K562 (cell line): ENCODE measurements around the gene ABHD17C. TPM values are rescaled to one million over a fixed set of nuclear protein-coding genes. Genes with fewer than 3 reads are reported as not detected.

Source experiments
- ATAC-seq: fragments of 200-7000 bp; cut with Tn5 transposase; 3 replicates; pipeline ENCODE4 v1.9.1; 2020; ENCODE audit warnings: moderate library complexity
- BruUV-seq: library from RNA; stranded (reverse); fragments of 400-500 nt; replicated peaks from 2 replicates; lab custom pipeline; 2021; lab: Mats Ljungman, UMichigan
- CTCF ChIA-PET: fragments of 300-600 bp; formaldehyde crosslinking; extraction: SDS; loops from one replicate; lab custom pipeline; 2021; ENCODE audit warnings: low intra/inter-chr PET ratio; lab: Yijun Ruan, JAX
- POLR2A ChIA-PET: fragments of 300-600, 350-650 bp; sonication (Branson Sonifier 250); formaldehyde crosslinking; extraction: SDS; loops from one replicate; lab custom pipeline; 2021; ENCODE audit warnings: antibody characterized with exemption, inconsistent platforms; lab: Yijun Ruan, JAX
- DNase-seq, 4 experiments: peaks; one replicate each; pipeline versions ENCODE4 v3.0.0 to v3.0.0-alpha.2; 2011 to 2018; ENCODE audit warnings: low spot score in 3 of 4, mixed read lengths in 3 of 4; ENCODE audit errors: extremely low read depth in 1 of 4
- FAIRE-seq: peaks from 2 replicates; lab custom pipeline; 2011; peaks lifted over from hg19 to GRCh38; lab: Jason Lieb, UNC
- H2AFZ ChIP-seq: 2 replicates; pipeline ENCODE4 v1.6.0; 2011; ENCODE audit warnings: low read depth, low read length, control low read depth, inconsistent platforms
- H3K27ac ChIP-seq: fragments of 200-600 bp; 3 replicates; pipeline ENCODE4 v1.8.0; 2011; ENCODE audit warnings: low read depth, mild to moderate bottlenecking, control low read depth, inconsistent platforms, low read length, moderate library complexity, mixed read lengths; ENCODE audit errors: extremely low read depth
- H3K27me3 ChIP-seq, 2 experiments: fragments of 300-600 bp in 1 of 2; 2 replicates in 1 of 2; 3 replicates in 1 of 2; pipeline versions ENCODE4 v1.6.0 to v1.8.0; 2011; ENCODE audit warnings: inconsistent platforms in 2 of 2, low read length in 2 of 2, mild to moderate bottlenecking in 1 of 2, mixed read lengths in 1 of 2, moderate library complexity in 1 of 2; ENCODE audit not compliant: control insufficient read depth in 2 of 2, insufficient read depth in 2 of 2
- H3K36me3 ChIP-seq: fragments of 300-600 bp; 3 replicates; pipeline ENCODE4 v1.8.0; 2011; ENCODE audit warnings: mild to moderate bottlenecking, low read length, inconsistent platforms; ENCODE audit not compliant: control insufficient read depth, insufficient read depth
- H3K4me1 ChIP-seq, 2 experiments: fragments of 200-600 bp in 1 of 2; replicated peaks in 1 of 2; 2 replicates in 1 of 2; 3 replicates in 1 of 2; pipeline versions ENCODE4 v1.5.1 to v1.8.0; 2011; ENCODE audit warnings: inconsistent platforms in 2 of 2, low read length in 2 of 2, mild to moderate bottlenecking in 1 of 2, mixed read lengths in 1 of 2, moderate library complexity in 1 of 2; ENCODE audit not compliant: control insufficient read depth in 2 of 2, insufficient read depth in 2 of 2
- H3K4me2 ChIP-seq: 2 replicates; pipeline ENCODE4 v1.6.1; 2011; ENCODE audit warnings: low read length, control low read depth, inconsistent platforms, mixed read lengths; ENCODE audit not compliant: insufficient read depth
- H3K4me3 ChIP-seq: fragments of 200-600 bp; sonication (generic), shearing (Covaris generic); 2 replicates; pipeline ENCODE4 v1.5.1; 2016; ENCODE audit warnings: control low read depth, inconsistent platforms
- H3K79me2 ChIP-seq: fragments of 200-600 bp; 3 replicates; pipeline ENCODE4 v1.8.0; 2011; ENCODE audit warnings: low read length, inconsistent platforms; ENCODE audit not compliant: control insufficient read depth, insufficient read depth
- H3K9ac ChIP-seq, 2 experiments: 2 replicates each; pipeline versions ENCODE4 v1.6.0 to v1.6.1; 2011; ENCODE audit warnings: low read depth in 2 of 2, low read length in 2 of 2, control low read depth in 1 of 2, inconsistent platforms in 1 of 2, mild to moderate bottlenecking in 1 of 2, mixed read lengths in 1 of 2; ENCODE audit not compliant: insufficient read depth in 1 of 2
- H3K9me1 ChIP-seq: one replicate; pipeline ENCODE4 v1.6.0; 2011; ENCODE audit warnings: inconsistent platforms, mild to moderate bottlenecking, low read length, moderate library complexity; ENCODE audit not compliant: control insufficient read depth, insufficient read depth
- H3K9me3 ChIP-seq: replicated peaks from 2 replicates; pipeline ENCODE4 v1.5.1; 2011; ENCODE audit warnings: low read depth, low read length, inconsistent platforms; ENCODE audit not compliant: control insufficient read depth, insufficient read depth
- H4K20me1 ChIP-seq: replicated peaks from 2 replicates; pipeline ENCODE4 v1.6.1; 2011; ENCODE audit warnings: low read length, inconsistent platforms, mixed read lengths; ENCODE audit not compliant: control insufficient read depth, insufficient read depth
- ATF4 ChIP-seq: fragments of 450-650 bp; formaldehyde crosslinking; IDR thresholded peaks from 2 replicates; pipeline ENCODE4 v1.4.0; 2022; ENCODE audit warnings: mild to moderate bottlenecking, moderate library complexity
- CREB1 ChIP-seq, 2 experiments: sonication (generic) in 1 of 2; formaldehyde crosslinking in 1 of 2; IDR thresholded peaks; 2 replicates each; pipeline versions ENCODE4 v1.6.1 to v1.8.0; 2012 to 2022; ENCODE audit warnings: inconsistent platforms in 1 of 2, mild to moderate bottlenecking in 1 of 2, missing genetic modification reagents in 1 of 2, moderate library complexity in 1 of 2
- CUX1 ChIP-seq: fragments of 200-800 bp; sonication (Bioruptor generic); IDR thresholded peaks from 2 replicates; pipeline ENCODE4 v1.6.1; 2016; ENCODE audit warnings: missing genetic modification characterization, missing compliant biosample characterization
- FIP1L1 ChIP-seq: fragments of 200-400 bp; formaldehyde crosslinking; IDR thresholded peaks from 2 replicates; pipeline ENCODE4 v1.6.1; 2018; ENCODE audit warnings: mild to moderate bottlenecking, low read depth, low read length; ENCODE audit not compliant: poor library complexity, severe bottlenecking
- ZBTB40 ChIP-seq, 2 experiments: fragments of 450-650 bp in 1 of 2; sonication (generic) in 1 of 2; formaldehyde crosslinking in 1 of 2; IDR thresholded peaks; 2 replicates each; pipeline versions ENCODE4 v1.7.1 to v1.9.0; 2016 to 2022; ENCODE audit warnings: inconsistent platforms in 1 of 2, mild to moderate bottlenecking in 1 of 2, missing genetic modification reagents in 1 of 2
- WGBS: fragments of 100-300 bp; shearing (Covaris generic); methylation state at CpG from one replicate; pipeline ENCODE4 v1.1.6; 2016; ENCODE audit warnings: low coverage, mixed read lengths; ENCODE audit not compliant: insufficient coverage; ENCODE audit errors: missing lambda C conversion rate; 5-methylcytosine and 5-hydroxymethylcytosine counted together
- in situ Hi-C: fragments of 300-500 bp; cut with MboI; formaldehyde crosslinking; loops from 4 replicates; pipeline ENCODE4 v1.15.0; 2018; ENCODE audit warnings: inconsistent platforms, mixed read lengths
- intact Hi-C: fragments of 100-400 bp; cut with micrococcal nuclease; formaldehyde crosslinking; loops from 2 replicates; pipeline ENCODE4 v1.14.2; 2022
- polyA plus RNA-seq, 8 experiments: library from polyadenylated mRNA; depleted of rRNA in 4 of 8; stranded (reverse) in 5 of 8; unstranded in 3 of 8; fragments of >200 nt; fragmentation: Nextera tagmentation in 2 of 8; fragmentation: Illumina TruSeq in 1 of 8; extraction: Ambion mirVana in 2 of 8; extraction: Trizol in 1 of 8; gene quantifications; 2 replicates each; pipeline versions ENCODE4 v1.2.1 to v1.2.3, GENCODE V29; 2011 to 2014; ENCODE audit warnings: inconsistent platforms in 1 of 8, missing spikeins in 1 of 8
- total RNA-seq, 7 experiments: library from RNA; depleted of rRNA in 6 of 7; stranded (reverse); fragments of >200 nt in 6 of 7; fragmentation: Illumina TruSeq in 2 of 7; extraction: Trizol in 2 of 7; gene quantifications; 2 replicates each; pipeline versions ENCODE4 v1.2.1 to v1.2.3, GENCODE V29; 2011 to 2021; ENCODE audit warnings: low replicate concordance in 1 of 7

Gene ABHD17C
- total and polyA plus RNA-seq, 9 of the 15 experiments (the other 6 are each of a cell fraction or from before 2014, with no cell fraction given) = 0.04 to 0.42 (median 0.19) TPM; not detected in 1

- no peak overlapping the region for H3K27ac ChIP-seq
- in situ Hi-C loops = no loop called here
- 9% methylated on average over 8 of the region's 8 CpGs for WGBS
- H2AFZ ChIP-seq = no peak overlapping the region
- H3K27me3 ChIP-seq = peaks cover 4 to 9% of the 10 kb centered on the region in 2 experiments; a peak in 4 of 5 replicates
- intact Hi-C loops = no loop called here
- no peaks in the 10 kb centered on the region for H3K79me2 ChIP-seq
- BruUV-seq = no TSS peak
- H4K20me1 ChIP-seq = peaks cover 4% of the 10 kb centered on the region; the same call in 1 of the 2 replicates
- H3K4me2 ChIP-seq = no peak overlapping the region
- ChIA-PET POLR2A (interaction anchor here (0.7 kb wide), 1 partner anchor 63 kb away, joined by 3 read pairs; no protein-coding TSS in a partner anchor), CTCF (no interaction called here)
- H3K9ac ChIP-seq = no peak overlapping the region
- H3K9me3 ChIP-seq = no peaks in the 10 kb centered on the region
- H3K4me1 ChIP-seq = no peaks in the 10 kb centered on the region
- ATAC-seq (no peak), DNase-seq (no peak), FAIRE-seq (no peak)
- H3K9me1 ChIP-seq = no peaks in the 10 kb centered on the region
- no peak overlapping the region for H3K4me3 ChIP-seq
- H3K36me3 ChIP-seq = no peaks in the 10 kb centered on the region
- TF ChIP-seq FIP1L1 (no peak), CUX1 (CRISPR knock-in tag) (no peak), CREB1 (IDR thresholded peaks at IDR 0.05) (no peak), CREB1 (CRISPR knock-in tag; IDR thresholded peaks at IDR 0.05) (no peak), ZBTB40 (IDR thresholded peaks at IDR 0.05) (no peak), ZBTB40 (CRISPR knock-in tag; IDR thresholded peaks at IDR 0.05) (no peak), ATF4 (no peak)
Measured at GRCh38 chr15:80773122-80773551, 78.0 kb downstream of the ABHD17C start.
